PC-9 (cell line): ENCODE data around the gene PRSS57.

Experiments
- CTCF ChIP-seq: fragments of 200-600 bp; sonication (generic); conservative IDR thresholded peaks from 2 replicates; pipeline ENCODE4 v1.6.1; 2017; ENCODE audit warnings: mixed run types, antibody characterized with exemption, mild to moderate bottlenecking, moderate library complexity
- EZH2 ChIP-seq: fragments of 200-600 bp; sonication (generic); IDR thresholded peaks from 2 replicates; pipeline ENCODE4 v1.8.0; 2017; ENCODE audit warnings: antibody characterized with exemption, low read depth

DNA sequence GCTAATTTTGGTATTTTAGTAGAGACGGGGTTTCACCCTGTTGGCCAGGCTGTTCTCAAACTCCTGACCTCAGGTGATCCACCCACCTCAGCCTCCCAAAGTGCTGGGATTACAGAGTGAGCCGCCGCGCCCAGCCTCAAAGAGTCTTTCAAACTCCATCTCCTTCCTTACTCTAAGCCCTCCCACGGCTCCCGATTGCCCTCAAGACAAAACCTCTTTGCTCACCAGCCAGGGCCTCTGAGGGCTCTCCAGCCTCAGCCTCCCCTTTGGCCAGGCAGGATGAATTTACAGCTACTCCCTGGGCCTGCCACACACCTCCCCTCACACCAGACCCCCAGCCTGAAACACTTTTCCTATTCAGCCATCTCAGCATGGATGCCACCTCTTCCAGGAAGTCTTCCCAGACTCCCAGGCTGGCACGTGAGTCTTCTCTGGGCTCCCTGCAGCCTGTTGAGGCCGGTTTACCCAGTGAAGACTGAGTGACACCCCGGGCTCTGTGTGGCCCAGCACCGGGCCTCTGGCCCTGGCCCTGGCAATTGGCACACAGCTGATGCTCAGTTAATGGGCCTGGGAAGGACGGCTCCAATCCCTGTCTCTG, 7.6 kb downstream of the PRSS57 start:
- TF ChIP-seq CTCF, result no peak
- TF ChIP-seq EZH2, result no peak
